NOMO-1 (cell line): ENCODE data around the gene MKNK1.

Experiments used
- DNase-seq, 2 experiments: peaks; one replicate each; lab custom pipeline; 2025; ENCODE audit not compliant: unreplicated experiment in 2 of 2; lab: John Stamatoyannopoulos, UW

MKNK1 gene

DNA sequence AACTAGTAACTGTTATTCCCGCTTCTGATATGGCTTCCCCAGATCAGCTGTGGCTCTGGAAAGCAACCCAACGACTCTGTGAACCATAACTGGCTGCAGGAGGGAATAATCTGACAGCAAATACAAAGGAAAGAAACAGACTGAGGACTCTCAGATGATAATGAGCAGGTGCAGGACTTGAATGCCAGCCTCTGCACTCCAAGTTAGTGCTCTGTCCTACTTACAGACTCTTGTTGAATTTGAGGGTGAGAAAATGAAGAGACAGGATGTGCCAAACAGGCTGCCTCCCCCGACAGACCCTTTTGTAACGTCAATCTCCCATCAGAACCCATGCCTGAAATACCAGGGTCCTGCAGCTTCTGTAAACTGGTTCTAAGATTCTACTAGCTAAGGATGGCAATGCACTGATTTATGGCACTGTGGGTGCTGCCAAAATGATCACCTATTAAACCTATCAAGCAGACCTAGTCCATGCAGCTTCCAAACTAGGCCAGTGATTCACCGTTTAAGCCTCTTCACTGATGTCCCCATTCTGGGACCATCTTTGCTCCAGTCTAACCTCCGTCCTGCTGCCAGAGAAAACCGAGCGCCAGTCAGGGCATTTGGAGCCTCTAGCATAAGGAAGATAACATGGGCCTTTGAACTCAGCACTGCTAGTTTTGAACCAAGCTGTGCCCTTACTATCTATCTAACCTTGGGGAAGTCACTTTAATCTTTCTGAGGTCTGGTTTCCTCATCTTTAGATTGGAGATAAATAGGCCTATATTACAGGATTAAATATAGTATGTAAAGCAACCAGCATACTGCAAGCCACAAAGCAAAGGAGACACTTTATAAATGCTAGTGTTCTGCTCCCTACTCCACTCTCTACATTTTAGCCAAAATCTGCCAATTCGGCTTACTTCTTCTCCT lies 4.8 kb downstream of the MKNK1 start:
- DNase-seq: no peak

DNA sequence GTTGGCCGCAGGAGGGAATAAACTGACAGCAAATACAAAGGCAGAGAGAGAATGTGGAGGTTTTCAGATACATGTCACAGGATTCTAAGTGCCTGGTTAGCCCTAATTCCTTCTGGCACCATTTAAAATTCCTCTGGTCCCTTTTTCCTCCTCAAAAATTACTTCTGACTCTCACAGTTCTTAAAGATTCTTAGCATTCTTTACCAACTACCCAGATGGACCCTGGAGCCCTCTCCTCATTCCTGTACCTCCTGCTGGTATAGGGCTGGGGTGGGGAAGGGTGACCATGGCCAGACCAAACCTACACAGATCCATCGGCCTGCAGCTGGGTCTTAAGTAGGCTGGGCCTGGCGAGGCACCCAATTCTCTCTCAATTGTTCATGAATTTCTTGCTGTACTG lies 7.2 kb downstream of the MKNK1 start:
- no peak for DNase-seq

DNA sequence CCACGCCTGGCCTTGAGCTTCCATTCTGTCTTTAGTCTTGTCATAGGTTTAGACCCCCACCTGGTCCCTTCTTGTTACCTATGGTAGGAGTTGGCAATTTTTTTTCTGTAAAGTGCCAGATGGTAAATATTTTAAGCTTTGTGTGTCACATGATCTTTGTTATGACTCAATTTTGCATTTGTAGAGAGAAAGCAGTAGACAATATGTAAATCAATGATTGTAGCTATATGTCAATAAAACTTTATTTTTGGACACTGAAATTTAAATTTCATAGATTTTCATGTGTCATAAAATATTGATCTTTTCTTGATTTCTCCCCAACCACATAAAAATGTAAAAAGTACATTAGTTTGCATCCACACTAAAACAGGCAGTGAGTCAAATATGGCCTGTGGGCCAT lies 8.0 kb downstream of the MKNK1 start:
- DNase-seq: no peak

DNA sequence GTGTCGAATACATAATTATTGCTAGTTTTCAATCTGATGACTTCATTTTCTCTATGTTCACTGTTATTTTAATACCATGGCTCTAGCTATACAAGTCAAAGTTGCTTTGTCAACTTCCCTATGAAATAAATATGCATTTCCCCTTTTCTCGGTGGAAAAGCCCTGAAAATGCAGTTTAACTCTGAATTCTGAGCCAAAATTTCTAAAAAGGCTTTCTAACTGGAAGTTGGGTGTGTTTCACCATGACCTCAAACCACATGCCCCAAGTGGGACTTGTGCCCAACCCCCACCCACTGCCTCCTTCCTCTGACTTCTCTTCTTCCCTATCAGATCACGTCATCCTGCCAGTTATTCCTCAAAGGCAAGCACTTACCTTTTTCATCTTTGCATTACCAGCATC lies 8.9 kb downstream of the MKNK1 start:
- DNase-seq: peak; percentile 69 to 79

DNA sequence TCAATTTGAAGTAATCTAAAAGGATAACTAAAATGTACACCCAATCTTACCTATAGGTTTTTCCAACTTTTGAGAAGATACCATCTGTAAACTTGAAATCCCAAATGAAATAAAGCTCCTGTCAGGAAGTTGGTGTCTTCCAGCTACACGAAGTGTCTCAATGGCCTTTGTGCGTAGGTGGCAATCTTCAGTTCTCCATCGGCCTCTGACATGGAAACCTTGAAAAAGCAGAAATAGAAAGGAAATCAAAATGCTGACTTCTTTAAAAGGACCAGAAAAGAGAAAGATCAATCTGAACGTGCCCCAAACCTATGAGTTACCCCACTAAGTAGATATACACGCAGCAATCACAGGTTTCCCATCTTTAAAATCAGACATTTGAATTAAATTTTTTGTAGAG lies 10.0 kb downstream of the MKNK1 start:
- DNase-seq: peak in 1 of 2 experiments; percentile 22

DNA sequence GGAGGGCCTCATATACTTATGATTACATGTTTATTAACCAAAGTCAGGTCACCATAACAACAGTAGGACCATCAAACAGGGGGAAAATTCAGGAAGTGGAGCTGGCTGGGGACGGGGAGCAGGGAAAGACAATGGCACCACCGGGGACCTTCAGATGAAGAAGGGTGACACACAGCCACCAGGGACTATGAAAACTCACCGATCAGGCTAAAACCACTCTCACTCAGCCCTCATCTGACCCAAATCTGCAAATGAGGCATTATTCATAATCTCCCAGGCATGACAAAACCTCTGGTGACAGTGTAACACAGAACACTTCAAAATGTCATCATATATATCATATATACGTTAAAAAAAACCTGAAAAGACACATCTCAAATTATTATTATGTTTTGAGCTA lies 11.2 kb downstream of the MKNK1 start:
- DNase-seq: no peak

DNA sequence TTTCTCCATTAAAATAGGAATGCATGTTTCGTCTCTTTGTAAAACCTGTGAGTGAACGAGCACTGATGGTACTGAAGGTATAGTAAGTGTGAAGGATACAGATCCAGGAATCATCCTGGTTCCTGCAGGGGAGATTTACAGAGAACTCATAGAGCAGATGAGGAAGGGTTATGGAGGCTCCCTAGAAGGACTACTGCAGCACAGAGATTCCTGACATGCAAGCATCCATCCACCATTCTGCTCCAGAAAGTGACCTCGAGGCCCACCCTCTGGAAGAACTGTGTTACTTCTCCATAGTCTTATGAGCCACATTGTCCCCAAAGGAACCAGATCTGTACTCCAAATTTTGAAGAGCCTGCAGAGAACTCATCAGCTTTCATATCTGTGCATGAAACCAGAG lies 14.5 kb downstream of the MKNK1 start:
- no peak for DNase-seq

DNA sequence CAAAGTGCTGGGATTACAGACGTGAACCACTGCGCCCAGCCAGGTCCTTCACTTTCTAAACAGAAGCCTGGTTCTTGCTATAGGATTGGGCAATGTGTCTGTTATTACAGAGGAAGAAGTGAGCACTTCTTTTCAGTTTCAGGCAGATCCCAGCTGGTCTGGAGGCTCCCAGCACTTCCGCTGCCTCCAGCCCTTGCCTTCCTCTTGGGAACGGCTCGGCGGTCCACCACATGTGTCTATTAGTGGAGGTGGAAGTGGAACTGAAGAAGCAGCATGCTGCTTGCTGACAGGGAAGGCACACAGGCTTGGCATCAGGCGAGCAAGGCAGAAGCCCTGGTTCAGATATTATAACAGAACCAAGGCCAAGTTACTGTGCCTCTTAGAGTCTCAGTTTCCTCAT lies 17.0 kb downstream of the MKNK1 start:
- DNase-seq: peak; percentile 84 to 90

DNA sequence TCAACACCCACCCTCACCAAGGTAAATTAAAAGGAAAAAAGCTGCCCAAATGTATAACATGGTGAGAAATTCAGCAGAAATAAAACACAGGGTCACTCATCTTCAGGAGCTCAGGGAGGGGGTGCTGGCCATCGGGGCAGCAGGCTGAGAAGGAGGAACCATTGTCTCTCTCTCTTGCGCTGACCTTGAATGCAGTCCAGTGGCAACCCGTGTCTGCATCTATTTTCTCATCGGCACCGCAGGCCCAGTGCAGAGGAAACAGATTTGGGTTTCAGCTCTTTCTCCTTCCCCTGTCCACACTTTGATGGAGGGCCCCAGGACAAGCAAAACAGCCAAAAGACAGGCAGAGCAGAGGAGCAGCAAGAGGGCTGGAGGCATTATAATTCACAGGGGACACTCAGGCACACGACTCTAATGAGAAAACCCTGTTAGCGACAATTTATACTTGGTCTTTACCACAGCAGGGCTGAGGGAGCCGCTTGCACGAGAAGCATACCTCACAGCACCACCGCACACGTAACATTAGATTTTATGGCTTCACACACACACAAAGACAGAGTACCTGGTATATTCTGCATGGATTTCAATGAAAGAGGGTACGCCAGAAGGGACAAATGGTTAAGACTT lies 18.6 kb downstream of the MKNK1 start:
- DNase-seq: no peak

DNA sequence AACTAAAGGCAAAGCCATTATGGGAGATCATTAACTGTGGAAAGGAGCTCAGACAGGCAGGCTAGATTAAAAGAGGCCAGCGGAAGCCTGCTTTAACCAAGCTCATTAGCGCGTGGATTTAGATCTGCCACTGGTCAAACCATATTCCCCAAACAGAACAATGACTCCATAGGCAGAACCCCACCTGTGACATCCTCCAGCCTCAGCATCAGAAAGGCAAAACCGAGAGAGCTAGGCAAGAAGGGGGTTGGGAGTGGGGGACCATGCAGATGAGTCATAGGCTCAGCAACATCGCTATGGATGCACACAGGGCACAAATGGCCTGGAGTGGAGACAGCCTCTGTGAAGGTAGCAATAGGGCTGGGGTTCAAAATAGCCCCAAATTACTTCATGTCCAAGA lies 20.6 kb downstream of the MKNK1 start:
- no peak for DNase-seq

DNA sequence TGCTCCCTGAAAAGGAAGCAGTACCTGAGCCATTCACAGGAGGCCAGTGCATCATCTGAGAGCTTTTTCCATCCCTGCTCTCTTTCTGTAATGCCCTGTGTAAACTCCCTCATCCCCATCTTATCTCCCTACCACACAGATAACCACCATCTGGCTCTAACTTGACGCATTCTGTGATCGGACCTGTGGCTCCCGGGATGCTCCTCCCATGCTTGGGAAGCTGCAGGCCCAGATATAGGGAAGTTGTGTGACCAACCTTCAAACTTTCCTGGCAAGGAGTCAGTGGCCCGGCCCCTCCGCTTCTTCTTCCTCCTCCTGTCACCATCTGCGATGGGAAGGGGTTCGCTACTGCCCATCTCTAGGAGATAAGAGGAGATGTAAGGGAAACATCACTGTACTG lies 21.1 kb downstream of the MKNK1 start:
- no peak for DNase-seq

DNA sequence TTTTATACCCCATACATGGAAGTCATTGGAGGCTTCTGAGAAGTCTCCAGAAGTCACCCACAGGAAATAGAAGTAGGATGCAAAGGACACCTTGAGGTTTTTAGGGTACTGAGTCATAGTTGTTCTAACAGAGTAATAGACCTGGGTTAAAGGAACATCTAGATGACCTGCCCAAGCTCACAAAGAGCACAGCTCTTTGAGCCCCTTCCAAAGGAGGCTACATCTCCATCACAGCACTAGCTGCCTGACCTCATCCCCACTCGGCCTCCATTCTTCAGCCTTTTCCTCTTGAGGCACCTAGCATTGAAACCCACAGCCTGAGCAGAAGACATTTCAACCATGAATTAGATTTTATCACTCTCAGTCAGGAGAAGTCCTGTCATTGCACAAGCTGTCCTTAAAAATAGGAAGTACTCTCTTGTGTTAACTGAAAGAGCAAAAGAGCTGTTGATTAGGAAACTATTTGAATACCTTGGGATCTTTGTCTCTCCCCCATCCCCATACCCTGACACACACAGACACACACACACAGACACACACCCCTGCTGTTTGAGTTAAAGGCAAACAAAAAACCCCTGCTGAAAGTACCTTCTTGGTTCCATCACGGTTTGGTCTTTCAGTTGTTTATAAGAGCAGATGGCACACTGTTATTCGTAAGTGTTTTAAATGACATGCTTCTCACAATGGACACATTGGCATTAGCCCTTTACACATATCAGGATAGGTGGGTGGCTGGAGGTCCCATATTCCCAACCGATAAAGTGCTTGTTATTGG lies 22.2 kb downstream of the MKNK1 start:
- DNase-seq: peak; percentile 72 to 96

DNA sequence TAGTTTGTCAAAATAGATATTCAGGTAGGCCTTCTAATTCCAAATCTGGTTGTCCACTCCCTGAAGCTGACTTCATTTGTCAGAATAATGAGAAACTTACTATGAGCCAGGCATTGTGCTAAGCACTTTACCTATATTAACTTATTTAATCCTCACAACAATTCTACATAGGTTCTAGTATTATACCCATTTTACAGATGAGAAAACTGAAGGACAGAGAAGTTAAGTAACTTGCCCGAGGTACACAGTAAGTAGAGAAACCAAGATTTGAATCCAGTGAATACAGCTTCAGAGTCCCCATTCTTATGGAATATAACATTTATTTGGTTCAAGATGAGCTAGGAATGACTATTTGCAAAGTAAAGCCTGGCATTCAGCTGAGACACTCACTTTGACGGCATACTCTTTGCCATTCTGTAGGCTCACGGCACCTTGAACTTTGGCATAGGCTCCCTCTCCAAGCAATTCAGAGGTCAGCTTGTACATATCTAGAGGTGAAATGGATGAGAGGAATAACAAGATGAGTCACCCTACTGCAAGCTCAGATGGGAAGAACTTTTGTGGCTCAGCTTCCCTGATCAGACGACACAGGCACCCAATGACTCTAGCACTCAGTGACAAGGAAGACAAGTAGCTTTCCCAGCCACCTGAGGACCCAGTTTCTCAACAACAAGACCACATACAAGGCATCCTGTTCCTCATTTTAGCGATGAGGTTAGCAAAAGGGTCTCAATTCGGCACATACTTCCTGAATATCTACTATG lies 23.7 kb downstream of the MKNK1 start:
- peak; percentile 66 to 88 for DNase-seq

DNA sequence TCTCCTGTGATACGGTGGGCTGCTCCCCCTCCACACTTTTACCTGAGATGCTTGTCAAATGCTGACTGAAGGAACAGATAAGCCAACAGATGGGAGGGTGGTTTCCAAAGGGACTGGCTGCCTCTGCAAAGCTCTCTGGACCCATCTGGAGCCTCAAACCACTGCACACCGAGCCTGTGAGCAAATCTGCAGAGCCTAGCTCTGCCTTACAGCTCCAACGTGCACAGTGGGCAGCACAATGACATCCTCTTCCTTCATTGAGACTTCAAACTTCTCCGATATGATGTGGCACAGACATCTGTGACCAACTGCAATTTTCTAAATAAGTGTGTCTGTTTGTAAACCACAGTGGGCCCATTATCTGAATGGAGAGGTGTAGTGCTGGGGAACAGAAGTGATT lies 26.4 kb downstream of the MKNK1 start:
- no peak for DNase-seq

DNA sequence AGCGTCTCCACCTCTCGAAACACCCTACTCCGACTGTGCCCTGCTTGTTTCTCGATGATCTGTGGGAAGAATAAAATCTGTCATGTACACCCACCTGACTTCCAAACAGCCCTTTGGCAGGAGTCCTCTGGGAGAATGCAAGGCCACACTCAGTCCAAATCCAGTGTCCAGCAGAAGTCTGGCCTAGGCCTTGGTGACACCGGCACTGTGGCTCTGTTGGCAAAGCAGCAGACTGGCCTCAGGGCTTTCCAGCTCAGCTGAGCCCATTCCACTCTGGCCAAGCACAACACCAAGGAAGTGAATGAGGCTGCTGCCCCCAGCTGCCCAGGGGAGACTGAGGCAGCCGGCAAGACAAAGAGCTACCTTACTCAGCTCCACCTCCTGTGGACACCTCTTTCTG lies 27.5 kb downstream of the MKNK1 start:
- no peak for DNase-seq

DNA sequence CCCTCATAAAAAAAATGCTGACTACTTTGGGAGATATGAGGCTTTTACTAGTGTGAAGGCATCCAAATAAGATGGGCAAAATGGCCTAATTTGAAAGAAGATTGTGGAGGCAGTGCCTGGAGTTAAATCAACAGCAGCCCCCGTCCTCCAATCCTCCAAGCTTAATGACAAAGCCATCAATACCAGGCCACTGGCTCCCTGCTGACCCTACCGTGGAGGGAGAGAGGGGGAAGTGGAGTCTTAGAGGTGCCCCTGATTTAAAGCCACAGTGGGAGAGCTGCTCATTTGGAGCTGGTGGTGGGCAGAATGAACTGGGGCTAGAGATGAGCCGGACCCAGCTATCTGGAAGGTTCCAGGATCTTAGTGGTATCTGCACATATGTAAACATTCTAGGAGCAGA lies 28.3 kb downstream of the MKNK1 start:
- no peak for DNase-seq

DNA sequence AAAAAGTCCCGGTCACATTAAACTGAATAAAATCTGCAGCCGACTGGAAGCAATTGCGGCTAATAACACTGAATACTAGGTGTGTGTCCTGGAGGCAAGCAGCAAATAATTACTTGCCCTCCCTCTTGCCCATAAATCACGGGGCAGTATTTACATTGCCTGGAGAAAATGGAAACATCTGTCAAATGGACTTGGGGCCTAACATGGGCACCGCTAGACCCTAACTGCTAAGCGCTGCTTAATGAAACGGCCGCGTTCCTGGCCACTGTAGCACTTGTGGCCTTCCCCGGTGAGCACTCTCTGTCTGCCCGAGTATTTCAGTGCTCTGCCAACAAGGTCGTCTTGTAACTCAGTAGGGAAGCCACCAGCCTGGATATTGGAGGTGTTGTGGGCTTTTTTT lies 28.8 kb downstream of the MKNK1 start:
- no peak for DNase-seq

DNA sequence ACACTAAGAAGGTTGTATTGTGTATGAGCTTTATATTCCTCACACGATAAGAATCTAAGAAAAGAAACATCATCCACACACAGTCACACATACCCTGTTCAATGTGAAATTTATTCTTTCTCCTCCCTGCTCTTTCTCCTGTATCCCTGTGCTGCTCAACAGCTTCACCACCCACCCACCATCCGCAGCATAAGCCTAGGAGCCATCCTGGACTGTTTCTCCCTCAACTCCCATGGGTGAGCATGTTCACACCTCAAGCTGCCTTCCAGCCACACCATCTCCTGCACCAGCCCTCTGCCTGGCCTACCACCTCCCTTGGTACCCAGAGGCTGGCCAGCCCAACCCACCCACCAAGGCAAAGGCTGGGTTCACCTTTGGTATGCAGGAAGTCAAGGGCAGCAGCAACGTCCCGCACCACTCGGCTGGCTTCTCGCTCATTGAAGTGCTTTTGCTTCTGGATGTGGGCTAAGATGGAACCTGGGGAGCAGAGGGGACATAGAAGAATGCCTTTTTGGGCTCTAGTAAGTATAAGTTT lies 32.3 kb downstream of the MKNK1 start:
- DNase-seq: no peak

DNA sequence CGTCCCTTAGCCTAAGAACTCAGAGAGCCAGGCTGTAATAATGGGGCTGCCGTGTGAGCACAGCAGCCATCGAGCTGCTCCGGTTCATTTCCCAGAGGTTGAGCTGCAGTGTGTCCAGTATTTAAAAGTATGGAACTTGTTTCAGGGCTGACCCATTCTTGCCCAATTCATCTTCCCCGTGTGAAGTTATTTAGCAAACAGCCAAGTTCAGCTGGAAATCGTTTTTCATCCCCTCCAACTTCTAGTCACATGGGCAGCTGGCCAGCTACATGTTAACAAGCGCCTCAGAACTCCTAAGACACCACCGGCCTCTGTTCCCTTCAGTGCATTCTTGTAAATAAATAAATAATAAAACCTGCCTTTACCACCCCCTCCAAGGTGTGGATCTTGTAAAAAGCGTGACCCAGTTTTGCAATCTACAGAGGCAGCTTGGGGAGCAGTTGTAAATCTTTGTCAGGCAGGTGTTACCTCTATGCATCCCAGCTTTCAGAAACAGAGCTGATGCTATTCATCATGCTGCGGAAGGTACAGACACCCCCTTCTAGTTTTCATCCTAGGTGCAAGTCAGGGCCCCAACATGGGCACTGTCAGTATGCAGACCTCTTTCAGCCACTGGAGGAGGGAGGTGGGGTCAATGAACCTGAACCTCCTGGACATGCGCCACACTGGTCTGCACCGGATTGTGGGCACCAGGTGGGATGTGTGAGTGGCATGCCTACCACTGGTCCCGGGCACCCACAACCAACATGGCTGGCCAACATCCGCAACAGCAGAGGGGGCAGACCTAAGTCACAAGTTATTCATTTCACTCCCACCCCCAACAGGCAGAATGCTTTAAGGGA lies 34.0 kb downstream of the MKNK1 start:
- DNase-seq: no peak

DNA sequence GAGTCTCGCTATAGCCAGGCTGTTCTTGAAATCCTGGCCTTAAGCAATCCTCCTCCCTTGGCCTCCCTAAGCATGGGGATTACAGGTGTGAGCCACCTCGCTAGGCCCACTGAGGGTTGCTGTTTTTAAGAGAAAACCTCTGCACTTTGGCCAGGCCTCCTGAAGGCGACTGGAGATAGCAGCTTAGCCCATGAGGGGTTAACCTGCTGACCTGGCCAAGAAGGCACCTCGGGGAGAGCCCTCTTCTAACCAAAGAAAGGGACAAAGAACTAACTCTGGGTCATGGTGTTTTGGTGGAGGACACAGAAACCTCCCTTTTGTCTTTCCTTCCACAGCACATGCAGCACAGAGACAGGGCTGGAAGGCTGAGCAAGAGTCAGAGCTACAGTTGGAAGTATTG lies 35.0 kb downstream of the MKNK1 start:
- no peak for DNase-seq
